Coronary artery (tissue), 2 donors: Measurements from ENCODE around the gene CAMTA1.

Source experiments
- DNase-seq: peaks from one replicate; pipeline ENCODE4 v3.0.0-alpha.2; 2017; ENCODE audit warnings: low spot score
- H3K27ac ChIP-seq, 2 donors: fragments of 200-600 bp; sonication (generic); one replicate each; pipeline ENCODE4 v1.5.1; 2016 to 2019
- H3K4me3 ChIP-seq: fragments of 200-600 bp; sonication (generic); 2 replicates; pipeline ENCODE4 v1.5.1; 2016; ENCODE audit warnings: mild to moderate bottlenecking, moderate library complexity
- TF ChIP-seq, protein P1 (sequence below): fragments of 200-600 bp; sonication (generic); IDR thresholded peaks from one replicate; pipeline ENCODE4 v1.5.1; 2019; ENCODE audit warnings: antibody characterized with exemption

CAMTA1 gene

DNA sequence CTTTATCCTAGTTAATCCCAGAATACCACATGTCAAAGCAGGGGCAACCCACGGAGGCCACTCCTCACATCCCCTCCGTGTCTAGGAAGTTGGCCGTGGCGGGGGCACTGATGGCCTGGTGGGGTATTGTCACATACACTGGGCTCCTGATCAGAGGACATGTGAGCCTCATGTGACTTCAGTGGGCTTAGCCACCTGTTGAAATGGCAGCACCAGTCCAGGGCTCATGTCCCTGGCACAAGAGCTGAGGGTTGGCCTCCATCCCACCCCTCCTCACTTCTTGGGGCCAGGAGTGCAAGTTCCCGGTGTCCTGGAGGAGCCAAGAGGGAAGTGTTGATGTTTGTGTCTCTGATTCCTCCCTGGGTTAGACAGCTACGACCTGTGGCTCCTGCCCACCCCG lies 313.4 kb downstream of the CAMTA1 start:
- Histone ChIP-seq H3K4me3 (no peak overlapping the region), H3K27ac (no peak overlapping the region)
- TF ChIP-seq, protein P1, sequence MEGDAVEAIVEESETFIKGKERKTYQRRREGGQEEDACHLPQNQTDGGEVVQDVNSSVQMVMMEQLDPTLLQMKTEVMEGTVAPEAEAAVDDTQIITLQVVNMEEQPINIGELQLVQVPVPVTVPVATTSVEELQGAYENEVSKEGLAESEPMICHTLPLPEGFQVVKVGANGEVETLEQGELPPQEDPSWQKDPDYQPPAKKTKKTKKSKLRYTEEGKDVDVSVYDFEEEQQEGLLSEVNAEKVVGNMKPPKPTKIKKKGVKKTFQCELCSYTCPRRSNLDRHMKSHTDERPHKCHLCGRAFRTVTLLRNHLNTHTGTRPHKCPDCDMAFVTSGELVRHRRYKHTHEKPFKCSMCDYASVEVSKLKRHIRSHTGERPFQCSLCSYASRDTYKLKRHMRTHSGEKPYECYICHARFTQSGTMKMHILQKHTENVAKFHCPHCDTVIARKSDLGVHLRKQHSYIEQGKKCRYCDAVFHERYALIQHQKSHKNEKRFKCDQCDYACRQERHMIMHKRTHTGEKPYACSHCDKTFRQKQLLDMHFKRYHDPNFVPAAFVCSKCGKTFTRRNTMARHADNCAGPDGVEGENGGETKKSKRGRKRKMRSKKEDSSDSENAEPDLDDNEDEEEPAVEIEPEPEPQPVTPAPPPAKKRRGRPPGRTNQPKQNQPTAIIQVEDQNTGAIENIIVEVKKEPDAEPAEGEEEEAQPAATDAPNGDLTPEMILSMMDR, result no peak
- DNase-seq, result no peak

- DNase-seq, result no peak
- Histone ChIP-seq H3K27ac (no peak overlapping the region), H3K4me3 (no peak overlapping the region)
- TF ChIP-seq, protein P1, result no peak
Measured at GRCh38 chr1:7100479-7100878, 315.2 kb downstream of the CAMTA1 start.

- TF ChIP-seq, protein P1, result no peak
- no peak overlapping the region for H3K27ac ChIP-seq
- DNase-seq, result no peak
- no peak overlapping the region for H3K4me3 ChIP-seq
Measured at GRCh38 chr1:7101187-7101586, 315.9 kb downstream of the CAMTA1 start.

DNA sequence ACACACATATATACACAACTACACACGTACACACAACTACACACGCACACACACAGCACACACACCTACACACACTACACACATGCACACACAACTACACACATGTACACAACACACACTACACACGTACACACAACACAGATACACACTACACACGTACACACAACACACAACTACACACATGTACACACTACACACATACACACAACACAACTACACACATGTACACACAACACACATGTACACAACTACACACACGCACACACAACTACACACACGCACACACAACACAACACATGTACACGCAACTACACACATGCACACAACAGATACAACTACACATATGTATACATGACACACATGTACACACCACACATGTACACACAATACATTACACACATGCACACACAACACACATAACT lies 318.1 kb downstream of the CAMTA1 start:
- TF ChIP-seq, protein P1, result no peak
- Histone ChIP-seq H3K27ac (no peak overlapping the region), H3K4me3 (no peak overlapping the region)
- DNase-seq, result no peak

- Histone ChIP-seq H3K27ac (no peak overlapping the region), H3K4me3 (no peak overlapping the region)
- TF ChIP-seq, protein P1, result no peak
- no peak for DNase-seq
Measured at GRCh38 chr1:7103874-7104273, 318.6 kb downstream of the CAMTA1 start.

GRCh38 chr1:7104339-7104738 lies 319.1 kb downstream of the CAMTA1 start:
- DNase-seq, result no peak
- TF ChIP-seq, protein P1, result no peak

DNA sequence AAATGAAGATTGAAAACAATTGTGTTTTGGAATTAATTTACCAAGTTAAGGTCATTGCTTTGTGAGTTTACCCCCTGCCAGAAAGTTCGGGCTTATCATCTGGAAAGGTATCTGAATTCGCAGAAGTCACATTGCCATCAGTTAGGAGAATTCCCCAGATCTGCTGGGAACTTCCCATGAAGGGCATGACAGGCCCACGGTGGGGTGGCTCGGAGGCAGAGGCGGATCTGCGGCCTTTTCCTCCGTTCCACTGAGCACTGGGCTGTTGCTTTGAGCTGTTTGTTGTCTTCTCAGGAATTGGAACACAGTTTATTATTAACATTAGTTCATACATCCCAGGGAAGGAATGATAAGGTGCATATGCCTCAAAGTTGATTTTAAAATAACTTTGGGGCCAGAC lies 320.0 kb downstream of the CAMTA1 start:
- H3K27ac ChIP-seq, result no peak overlapping the region
- DNase-seq, result no peak
- TF ChIP-seq, protein P1, result no peak
- H3K4me3 ChIP-seq, result no peak overlapping the region

More at GRCh38 chr1:7104339-7104738, 319.1 kb downstream of the CAMTA1 start:
- H3K4me3 ChIP-seq, result no peak overlapping the region
- H3K27ac ChIP-seq, result no peak overlapping the region
